Ovary (tissue), 9 donors: Measurements from ENCODE around the gene CD300LD. TPM values are rescaled to one million over a fixed set of nuclear protein-coding genes. Genes with fewer than 3 reads are reported as not detected.

ENCODE experiments used
- DNase-seq, 5 donors: peaks; one replicate each; pipeline ENCODE4 v3.0.0-alpha.2; 2019 to 2020
- H3K27ac ChIP-seq, 2 donors: fragments of 200-600 bp; one replicate each; pipeline versions ENCODE4 v1.5.1 to v1.8.0; 2019 to 2022
- H3K27me3 ChIP-seq: fragments of 200-600 bp; one replicate; pipeline ENCODE4 v1.8.0; 2022
- H3K36me3 ChIP-seq: fragments of 200-600 bp; sonication (generic); one replicate; pipeline ENCODE4 v1.5.1; 2019
- H3K4me1 ChIP-seq: one replicate; pipeline ENCODE4 v1.8.1; 2013; ENCODE audit warnings: mild to moderate bottlenecking, moderate library complexity; ENCODE audit not compliant: insufficient read depth
- H3K4me3 ChIP-seq: fragments of 200-600 bp; sonication (generic); one replicate; pipeline ENCODE4 v1.5.1; 2017
- H3K9me3 ChIP-seq, 2 donors: fragments of 200-600 bp in 1 of 2; sonication (generic) in 1 of 2; one replicate each; pipeline versions ENCODE4 v1.5.1 to v1.8.1; 2013 to 2019; ENCODE audit warnings: mild to moderate bottlenecking in 1 of 2, moderate library complexity in 1 of 2
- CTCF ChIP-seq, 3 donors: fragments of 450-650 bp in 2 of 3; fragments of 200-600 bp in 1 of 3; IDR thresholded peaks; one replicate each; pipeline versions ENCODE4 v1.5.1 to v1.8.0; 2016 to 2022; ENCODE audit warnings: antibody characterized with exemption in 3 of 3, mild to moderate bottlenecking in 1 of 3
- EP300 ChIP-seq: sonication (generic); formaldehyde crosslinking; IDR thresholded peaks from one replicate; pipeline ENCODE4 v1.6.1; 2017; ENCODE audit warnings: antibody characterized with exemption
- POLR2A ChIP-seq: fragments of 450-650 bp; IDR thresholded peaks from one replicate; pipeline ENCODE4 v1.6.1; 2017; ENCODE audit warnings: antibody characterized with exemption, mild to moderate bottlenecking, moderate library complexity
- WGBS, 3 donors: extraction: QIAGEN DNeasy Blood & Tissue Kit in 1 of 3; methylation state at CpG; one replicate each; pipeline versions ENCODE4 v1.1.5 to v1.1.7; 2013 to 2017; 5-methylcytosine and 5-hydroxymethylcytosine counted together
- intact Hi-C, 4 donors: fragments of 100-400 bp; cut with DNase I; formaldehyde crosslinking; loops; one replicate each; pipeline versions ENCODE4 v1.11.0 to v1.15.1; 2022 to 2023
- polyA plus RNA-seq, 2 donors: library from polyadenylated mRNA; stranded (reverse); fragments of 200-250 nt in 1 of 2; fragments of 350-450 nt in 1 of 2; fragmentation: Illumina TruSeq in 1 of 2; extraction: RNeasy Lipid Tissue Mini Kit (QIAGEN cat#74804) in 1 of 2; gene quantifications; one replicate each; pipeline ENCODE4 v1.2.3, GENCODE V29; 2013 to 2014
- total RNA-seq, 7 donors: library from RNA; depleted of rRNA in 2 of 7; stranded (reverse); fragments of >200 nt in 2 of 7; fragmentation: NEBNext Ultra II Directional in 3 of 7; extraction: Animal tissue kit (Norgen Biotek cat#: 25700) in 3 of 7; gene quantifications; one replicate each; pipeline versions ENCODE4 v1.1.0 to v1.2.4, GENCODE V29; 2016 to 2023
- donor health status: DM: no; HTN: no; CAD: no; lungs with moderate emphysema.
- donor health status: DM: no; HTN: no; CAD: no.
- donor health status: Bipolar disorder and iron deficiency.
- donor health status: DM: yes; HTN: yes; CAD: no.
- donor health status: DM: no; HTN: no; CAD: no.
- donor health status: DM: yes; HTN: yes; CAD: no.

The CD300LD gene
- total and polyA plus RNA-seq, 9 donors: not detected

GRCh38 chr17:74549343-74549742 is 42.7 kb downstream of the CD300LD start:
- TF ChIP-seq POLR2A: no peak
- no peak for TF ChIP-seq EP300
- no peak for TF ChIP-seq CTCF (IDR thresholded peaks at IDR 0.05)
- WGBS, 3 donors: 64 to 86% (median 65%) methylated on average over 7 of the region's 7 CpGs
- Histone ChIP-seq H3K36me3 (no peaks in the 10 kb centered on the region), H3K4me1 (no peaks in the 10 kb centered on the region), H3K27ac (no peak overlapping the region), H3K9me3 (no peaks in the 10 kb centered on the region), H3K4me3 (no peak overlapping the region), H3K27me3 (no peaks in the 10 kb centered on the region)
- intact Hi-C loops: no loop called here
- DNase-seq: no peak

- 68 to 82% (median 81%) methylated on average over 3 of the region's 3 CpGs for WGBS, 3 donors
- no peaks in the 10 kb centered on the region for H3K4me1 ChIP-seq
- H3K4me3 ChIP-seq: no peak overlapping the region
- intact Hi-C loops: no loop called here
- no peaks in the 10 kb centered on the region for H3K9me3 ChIP-seq
- H3K27ac ChIP-seq: no peak overlapping the region
- no peaks in the 10 kb centered on the region for H3K36me3 ChIP-seq
- no peak for DNase-seq
- TF ChIP-seq CTCF (IDR thresholded peaks at IDR 0.05): no peak
- no peak for TF ChIP-seq EP300
- TF ChIP-seq POLR2A: no peak
- H3K27me3 ChIP-seq: no peaks in the 10 kb centered on the region
These were observed 44.3 kb downstream of the CD300LD start for GRCh38 chr17:74547736-74548135.

DNA sequence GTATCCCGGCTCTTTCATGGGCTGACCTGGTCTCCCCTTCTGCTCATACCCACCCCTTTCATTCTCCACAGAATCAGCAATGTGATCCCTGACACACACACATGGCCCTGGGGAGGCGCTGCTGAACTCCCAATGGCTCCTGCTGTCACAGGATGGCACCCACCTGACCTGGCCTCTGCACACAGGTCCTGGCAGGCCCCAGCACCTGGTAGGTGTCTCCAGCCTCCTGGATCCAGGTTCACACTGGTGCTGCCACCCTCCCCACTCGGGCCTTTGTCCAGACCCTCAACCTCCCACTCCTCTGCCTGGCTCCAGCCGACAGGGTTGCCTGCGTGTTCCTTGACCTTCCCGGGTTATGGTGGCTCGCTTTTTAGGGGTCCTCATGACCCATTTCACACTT is 44.8 kb downstream of the CD300LD start:
- H3K9me3 ChIP-seq: no peaks in the 10 kb centered on the region
- intact Hi-C loops: no loop called here
- no peaks in the 10 kb centered on the region for H3K4me1 ChIP-seq
- H3K27ac ChIP-seq: no peak overlapping the region
- no peak for TF ChIP-seq CTCF (IDR thresholded peaks at IDR 0.05)
- TF ChIP-seq POLR2A: no peak
- TF ChIP-seq EP300: no peak
- no peaks in the 10 kb centered on the region for H3K36me3 ChIP-seq
- no peaks in the 10 kb centered on the region for H3K27me3 ChIP-seq
- H3K4me3 ChIP-seq: no peak overlapping the region
- DNase-seq: no peak
- WGBS, 3 donors: 70 to 77% (median 76%) methylated on average over 7 of the region's 7 CpGs

DNA sequence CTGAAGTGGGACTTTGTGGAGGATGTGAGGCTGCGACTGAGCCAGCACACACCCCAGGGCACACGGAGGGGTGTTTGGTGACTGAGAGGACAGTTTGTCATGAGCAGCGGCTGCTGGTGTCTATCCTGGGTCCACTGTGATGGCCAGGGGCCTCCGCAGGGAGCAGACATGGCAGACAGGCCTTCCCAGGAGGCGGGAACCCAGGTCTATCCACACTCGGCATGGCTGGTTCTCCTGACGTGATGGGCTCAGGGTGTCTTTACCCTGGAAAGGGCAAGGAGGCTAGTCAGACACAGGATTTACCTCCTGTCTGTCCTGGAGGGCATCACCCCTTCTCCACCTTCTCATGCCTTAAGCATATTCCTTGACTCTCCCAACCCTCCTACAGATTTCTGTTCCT is 45.5 kb downstream of the CD300LD start:
- Histone ChIP-seq H3K9me3 (no peaks in the 10 kb centered on the region), H3K4me3 (no peak overlapping the region), H3K4me1 (no peaks in the 10 kb centered on the region), H3K27me3 (no peaks in the 10 kb centered on the region), H3K27ac (no peak overlapping the region), H3K36me3 (no peaks in the 10 kb centered on the region)
- WGBS, 3 donors: 86 to 90% (median 90%) methylated on average over 7 of the region's 7 CpGs
- intact Hi-C loops: no loop called here
- TF ChIP-seq POLR2A: no peak
- TF ChIP-seq CTCF (IDR thresholded peaks at IDR 0.05): no peak
- TF ChIP-seq EP300: no peak
- DNase-seq: no peak

- Histone ChIP-seq H3K4me3 (no peak within 1 kb of the TSS), H3K27me3 (no peaks in the 10 kb centered on the region), H3K27ac (no peak within 1 kb of the TSS), H3K9me3 (no peaks in the 10 kb centered on the region), H3K36me3 (no peaks in the 10 kb centered on the region), H3K4me1 (no peaks in the 10 kb centered on the region)
- TF ChIP-seq EP300: no peak
- TF ChIP-seq CTCF (IDR thresholded peaks at IDR 0.05): no peak
- TF ChIP-seq POLR2A: no peak
- intact Hi-C loops: no loop called here
- no peak for DNase-seq
- WGBS, 3 donors: 62 to 78% (median 74%) methylated on average over 5 of the region's 5 CpGs
These were observed 46.2 kb downstream of the CD300LD start, which contains the start of gene CD300C for GRCh38 chr17:74545843-74546230. CD300C (minus strand) TSS chr17:74546115; CDS start chr17:74545782, 333 bp downstream.
